H1 (cell line): ENCODE results near the gene DVL1. TPM values are rescaled to one million over a fixed set of nuclear protein-coding genes. Genes with fewer than 3 reads are reported as not detected.

Experiments
- BRCA1 ChIP-seq: IDR thresholded peaks from 2 replicates; pipeline ENCODE4 v1.6.1; 2012; ENCODE audit warnings: low read depth, low read length, improper control_type of control experiment
- TAF1 ChIP-seq: IDR thresholded peaks from 2 replicates; pipeline ENCODE4 v1.6.1; 2011; ENCODE audit warnings: mild to moderate bottlenecking, low read depth, low read length
- polyA plus RNA-seq, 7 experiments: library from polyadenylated mRNA; depleted of rRNA in 3 of 7; stranded (reverse) in 5 of 7; unstranded in 2 of 7; fragments of >200 nt in 5 of 7; fragments of 200-250 nt in 2 of 7; gene quantifications; 1 replicate in 5 of 7; 2 replicates in 1 of 7; 4 replicates in 1 of 7; pipeline versions ENCODE4 v1.2.1 to v1.2.3, GENCODE V29; 2011 to 2013; ENCODE audit warnings: missing spikeins in 2 of 7, mixed read lengths in 2 of 7
- total RNA-seq: library from RNA; stranded (reverse); fragmentation: NEBNext Ultra II Directional; extraction: Animal tissue kit (Norgen Biotek cat#: 25700); gene quantifications from 2 replicates; pipeline ENCODE4 v1.2.1, GENCODE V29; 2021

The DVL1 gene
- total and polyA plus RNA-seq, 2 of the 8 experiments (the other 6 are each of a cell fraction or from before 2014, with no cell fraction given), result 39.4 to 58.9 TPM

DNA sequence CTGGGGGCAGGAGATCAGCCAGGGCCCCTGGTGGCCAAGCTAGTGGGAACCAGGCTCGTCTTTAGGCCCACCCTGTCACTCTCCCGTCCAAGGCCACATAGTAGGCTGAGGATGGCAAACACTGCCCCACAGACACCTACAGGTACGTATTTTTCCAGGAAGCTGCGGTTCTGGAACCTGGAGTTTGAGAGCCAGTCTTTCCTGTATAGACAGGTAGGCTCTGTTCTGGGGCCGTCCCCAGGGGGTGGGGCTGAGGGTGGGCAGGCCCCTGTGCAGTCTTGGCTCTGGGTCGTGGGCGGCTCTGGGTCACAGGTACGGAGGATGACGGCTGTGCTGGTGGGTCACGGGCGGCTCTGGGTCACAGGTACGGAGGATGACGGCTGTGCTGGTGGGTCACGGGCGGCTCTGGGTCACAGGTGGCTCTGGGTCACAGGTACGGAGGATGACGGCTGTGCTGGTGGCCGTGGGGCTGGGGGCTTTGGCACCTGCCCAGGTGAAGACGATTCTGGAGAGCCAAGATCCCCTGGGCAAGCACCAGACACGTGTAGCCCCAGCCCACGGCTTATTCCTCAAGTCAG, 38.7 kb downstream of the DVL1 start (continued):
- TF ChIP-seq BRCA1, result no peak
- no peak for TF ChIP-seq TAF1
